DND-41 (cell line): ENCODE data around the gene CFAP100.

Experiments used
- ATAC-seq: fragments of 200-7000 bp; cut with Tn5 transposase; 3 replicates; pipeline ENCODE4 v1.9.1; 2021; ENCODE audit warnings: low read depth; ENCODE audit not compliant: insufficient read depth
- DNase-seq: peaks from one replicate; pipeline ENCODE4 v3.0.0-alpha.2; 2020
- H2AFZ ChIP-seq: 2 replicates; pipeline ENCODE4 v1.6.0; 2012; ENCODE audit warnings: low read depth, low read length
- H3K27ac ChIP-seq: 2 replicates; pipeline ENCODE4 v1.5.1; 2012; ENCODE audit warnings: low read length, inconsistent platforms
- H3K27me3 ChIP-seq: fragments of 200-600 bp; sonication (generic); 2 replicates; pipeline ENCODE4 v1.6.0; 2012; ENCODE audit warnings: low read length, mild to moderate bottlenecking, inconsistent platforms; ENCODE audit not compliant: insufficient read depth, poor library complexity
- H3K36me3 ChIP-seq: 2 replicates; pipeline ENCODE4 v1.5.1; 2012; ENCODE audit warnings: low read length, inconsistent platforms; ENCODE audit not compliant: insufficient read depth
- H3K4me1 ChIP-seq: 2 replicates; pipeline ENCODE4 v1.5.1; 2012; ENCODE audit warnings: mild to moderate bottlenecking, low read length; ENCODE audit not compliant: insufficient read depth
- H3K4me2 ChIP-seq: 2 replicates; pipeline ENCODE4 v1.6.0; 2012; ENCODE audit warnings: mild to moderate bottlenecking, moderate library complexity, low read length, inconsistent platforms; ENCODE audit not compliant: insufficient read depth
- H3K4me3 ChIP-seq, 2 experiments: fragments of 200-600 bp in 1 of 2; shearing (Covaris generic) in 1 of 2; 2 replicates each; pipeline ENCODE4 v1.5.1; 2012 to 2016; ENCODE audit warnings: inconsistent platforms in 2 of 2, low read length in 2 of 2, mild to moderate bottlenecking in 2 of 2, low read depth in 1 of 2, moderate library complexity in 1 of 2
- H3K79me2 ChIP-seq: 2 replicates; pipeline ENCODE4 v1.6.0; 2012; ENCODE audit warnings: low read length, inconsistent platforms; ENCODE audit not compliant: insufficient read depth
- H3K9ac ChIP-seq: 2 replicates; pipeline ENCODE4 v1.6.0; 2012; ENCODE audit warnings: low read depth, mild to moderate bottlenecking, inconsistent platforms, low read length, moderate library complexity
- H3K9me3 ChIP-seq: 2 replicates; pipeline ENCODE4 v1.5.1; 2012; ENCODE audit warnings: low read length, moderate library complexity, mild to moderate bottlenecking, inconsistent platforms; ENCODE audit not compliant: insufficient read depth, severe bottlenecking
- H4K20me1 ChIP-seq: 2 replicates; pipeline ENCODE4 v1.6.0; 2012; ENCODE audit warnings: low read length; ENCODE audit not compliant: insufficient read depth
- CTCF ChIP-seq: IDR thresholded peaks from 2 replicates; pipeline ENCODE4 v1.5.1; 2012; ENCODE audit warnings: borderline replicate concordance, low read length, moderate library complexity, mild to moderate bottlenecking; ENCODE audit not compliant: poor library complexity, severe bottlenecking; ENCODE audit errors: extremely low read depth
- EZH2 ChIP-seq: IDR thresholded peaks from 3 replicates; pipeline ENCODE4 v1.6.1; 2012; ENCODE audit warnings: borderline replicate concordance, low read depth, mild to moderate bottlenecking, moderate library complexity, low read length, inconsistent platforms; ENCODE audit not compliant: severe bottlenecking

CFAP100 gene

DNA sequence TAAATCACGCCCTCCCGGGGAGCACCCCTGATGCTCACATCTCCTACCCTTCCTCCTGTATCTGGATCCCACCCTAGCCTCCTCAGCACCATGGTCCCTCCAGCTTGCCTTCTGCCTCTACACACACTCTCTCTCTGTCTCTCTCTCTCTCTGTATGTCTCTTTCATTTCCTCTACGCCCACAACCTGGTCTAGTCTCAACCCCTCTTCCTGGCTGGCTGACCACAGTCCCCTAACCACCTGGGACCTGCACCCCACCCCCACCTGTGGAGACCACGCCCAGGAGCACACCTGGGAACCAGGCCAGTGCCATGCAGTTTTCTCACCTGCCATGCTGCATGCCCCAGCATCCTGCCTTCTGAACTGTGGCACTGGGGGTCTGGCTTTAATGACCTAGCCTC lies 4.0 kb upstream of the CFAP100 start:
- no peak for TF ChIP-seq CTCF
- TF ChIP-seq EZH2 = no peak
- H2AFZ ChIP-seq = no peak overlapping the region
- no peaks in the 10 kb centered on the region for H3K36me3 ChIP-seq
- H3K27ac ChIP-seq = no peak overlapping the region
- DNase-seq (no peak), ATAC-seq (no peak)
- peaks cover 13% of the 10 kb centered on the region for H3K27me3 ChIP-seq
- H3K4me3 ChIP-seq = no peak overlapping the region
- H4K20me1 ChIP-seq = no peaks in the 10 kb centered on the region
- no peaks in the 10 kb centered on the region for H3K9me3 ChIP-seq
- no peak overlapping the region for H3K4me2 ChIP-seq
- no peaks in the 10 kb centered on the region for H3K79me2 ChIP-seq
- H3K9ac ChIP-seq = no peak overlapping the region
- H3K4me1 ChIP-seq = no peaks in the 10 kb centered on the region

GRCh38 chr3:126391631-126392030 lies 3.1 kb upstream of the CFAP100 start:
- H3K4me3 ChIP-seq = no peak overlapping the region
- no peak overlapping the region for H2AFZ ChIP-seq
- ATAC-seq (no peak), DNase-seq (no peak)
- H3K9ac ChIP-seq = no peak overlapping the region
- H3K9me3 ChIP-seq = no peaks in the 10 kb centered on the region
- H4K20me1 ChIP-seq = no peaks in the 10 kb centered on the region
- H3K4me1 ChIP-seq = no peaks in the 10 kb centered on the region
- peaks cover 13% of the 10 kb centered on the region for H3K27me3 ChIP-seq
- H3K27ac ChIP-seq = no peak overlapping the region
- no peaks in the 10 kb centered on the region for H3K79me2 ChIP-seq
- no peak overlapping the region for H3K4me2 ChIP-seq
- no peaks in the 10 kb centered on the region for H3K36me3 ChIP-seq
- no peak for TF ChIP-seq CTCF
- no peak for TF ChIP-seq EZH2

- Histone ChIP-seq H3K9me3 (no peaks in the 10 kb centered on the region), H2AFZ (no peak overlapping the region), H3K79me2 (no peaks in the 10 kb centered on the region), H3K4me3 (no peak overlapping the region), H3K4me1 (no peaks in the 10 kb centered on the region), H3K27me3 (peaks cover 13% of the 10 kb centered on the region), H3K27ac (no peak overlapping the region), H3K9ac (no peak overlapping the region), H4K20me1 (no peaks in the 10 kb centered on the region), H3K36me3 (no peaks in the 10 kb centered on the region), H3K4me2 (no peak overlapping the region)
- DNase-seq (no peak), ATAC-seq (no peak)
- TF ChIP-seq CTCF (no peak), EZH2 (no peak)
These were observed 2.5 kb upstream of the CFAP100 start for GRCh38 chr3:126392246-126392645.

GRCh38 chr3:126393563-126393962 lies 1.1 kb upstream of the CFAP100 start:
- Histone ChIP-seq H2AFZ (no peak overlapping the region), H3K9me3 (no peaks in the 10 kb centered on the region), H3K79me2 (no peaks in the 10 kb centered on the region), H3K4me1 (no peaks in the 10 kb centered on the region), H3K36me3 (no peaks in the 10 kb centered on the region), H3K27me3 (peaks cover 13% of the 10 kb centered on the region), H4K20me1 (no peaks in the 10 kb centered on the region), H3K4me3 (no peak overlapping the region), H3K4me2 (no peak overlapping the region), H3K9ac (no peak overlapping the region), H3K27ac (no peak overlapping the region)
- no peak for DNase-seq
- no peak for TF ChIP-seq EZH2
- no peak for TF ChIP-seq CTCF
- ATAC-seq = no peak
